ENCODE results near the gene INS.
"Not testable (repeated sequence)": the region's sequence is repeated elsewhere in the genome, so short reads cannot be mapped to it uniquely, and the experiment has no call there.

Gene INS

GRCh38 chr11:2198621-2199365 is 37.8 kb upstream of the INS start:
- no peak for DNase-seq

- DNase-seq, result no peak
Measured at GRCh38 chr11:2197771-2198520, 36.9 kb upstream of the INS start.

GRCh38 chr11:2196970-2197770 is 36.2 kb upstream of the INS start:
- DNase-seq, result peak; percentile 74

- no peak for DNase-seq
Measured at GRCh38 chr11:2195756-2196088, 34.7 kb upstream of the INS start.

GRCh38 chr11:2194877-2195755 is 34.1 kb upstream of the INS start:
- peak; percentile 64 for DNase-seq

GRCh38 chr11:2193888-2194595 is 33.0 kb upstream of the INS start:
- DNase-seq, result not testable (repeated sequence)

GRCh38 chr11:2193099-2193887 is 32.3 kb upstream of the INS start:
- DNase-seq, result no peak

- no peak for DNase-seq
Measured at GRCh38 chr11:2192435-2192834, 31.4 kb upstream of the INS start.

- no peak for DNase-seq
Measured at GRCh38 chr11:2191883-2192282, 30.9 kb upstream of the INS start.

- DNase-seq, result no peak
Measured at GRCh38 chr11:2190657-2191471, 29.9 kb upstream of the INS start.

- DNase-seq, result no peak
Measured at GRCh38 chr11:2189938-2190656, 29.1 kb upstream of the INS start.

- DNase-seq, result no peak
Measured at GRCh38 chr11:2188745-2189144, 27.7 kb upstream of the INS start.

GRCh38 chr11:2187280-2187707 is 26.3 kb upstream of the INS start:
- DNase-seq, result no peak

GRCh38 chr11:2186669-2187279 is 25.8 kb upstream of the INS start:
- DNase-seq, result no peak

- no peak for DNase-seq
Measured at GRCh38 chr11:2185324-2186085, 24.5 kb upstream of the INS start.

- DNase-seq, result no peak
Measured at GRCh38 chr11:2182692-2183474, 21.9 kb upstream of the INS start.

- DNase-seq, result no peak
Measured at GRCh38 chr11:2182075-2182474, 21.1 kb upstream of the INS start.
